Measurements from ENCODE around the gene RPL37A.

DNA sequence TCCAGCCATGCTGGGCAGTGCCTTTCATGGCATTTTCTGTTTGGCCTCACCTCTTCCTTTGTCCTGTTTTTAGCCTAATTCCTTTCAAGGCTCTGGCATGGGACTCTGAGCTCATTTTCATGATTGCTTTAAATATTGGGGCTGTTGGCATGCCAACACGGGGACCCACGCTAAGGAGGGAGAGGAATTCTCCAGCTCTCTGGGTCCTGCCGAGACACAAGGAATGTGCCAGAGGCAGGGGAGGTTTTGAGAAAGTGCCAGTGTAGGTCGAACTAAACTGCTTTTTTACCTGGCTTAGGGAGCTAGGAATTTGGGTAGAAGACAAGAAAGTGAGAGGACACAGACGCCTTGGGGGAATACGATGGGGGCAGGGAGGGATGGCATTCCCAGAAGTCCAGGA is 42.3 kb downstream of the RPL37A start:
- TF ChIP-seq EP300 (IDR thresholded peaks at IDR 0.05; ENCODE audit: low read depth) (no peak), POLR2AphosphoS5 (IDR thresholded peaks at IDR 0.05) (no peak)
